Endothelial cell of umbilical vein (primary cell): Measurements from ENCODE around the gene STK32C. TPM values are rescaled to one million over a fixed set of nuclear protein-coding genes. Genes with fewer than 3 reads are reported as not detected.
"Not testable (repeated sequence)": the region's sequence is repeated elsewhere in the genome, so short reads cannot be mapped to it uniquely, and the experiment has no call there.

Source experiments
- BruUV-seq: library from RNA; stranded (reverse); fragments of 400-500 nt; replicated peaks from 2 replicates; lab custom pipeline; 2021; lab: Mats Ljungman, UMichigan
- CTCF ChIA-PET: fragments of 300-600, 350-600 bp; sonication (Branson Sonifier 250); formaldehyde crosslinking; loops from one replicate; lab custom pipeline; 2021; ENCODE audit warnings: antibody characterized with exemption, inconsistent platforms; lab: Charles Lee
- POLR2A ChIA-PET: fragments of 300-600, 350-600 bp; sonication (Branson Sonifier 250); formaldehyde crosslinking; loops from one replicate; lab custom pipeline; 2021; ENCODE audit warnings: antibody characterized with exemption, inconsistent platforms; lab: Charles Lee
- DNase-seq: peaks from one replicate; pipeline ENCODE4 v3.0.0-alpha.2; 2011; ENCODE audit warnings: low read depth, low spot score
- FAIRE-seq: peaks from 2 replicates; lab custom pipeline; 2011; peaks lifted over from hg19 to GRCh38; lab: Jason Lieb, UNC
- H2AFZ ChIP-seq: 2 replicates; pipeline ENCODE4 v1.6.0; 2012; ENCODE audit warnings: low read depth, low read length, control low read depth, inconsistent platforms
- H3K27ac ChIP-seq: 2 replicates; pipeline ENCODE4 v1.5.1; 2011; ENCODE audit warnings: low read depth, mild to moderate bottlenecking, control low read depth, low read length, moderate library complexity; ENCODE audit not compliant: insufficient read depth
- H3K27me3 ChIP-seq, 2 experiments: 2 replicates each; pipeline versions ENCODE4 v1.6.0 to v1.6.1; 2011; ENCODE audit warnings: low read length in 2 of 2, mixed read lengths in 1 of 2; ENCODE audit not compliant: control insufficient read depth in 2 of 2, insufficient read depth in 2 of 2
- H3K36me3 ChIP-seq, 2 experiments: 2 replicates in 1 of 2; 3 replicates in 1 of 2; pipeline ENCODE4 v1.5.1; 2011; ENCODE audit warnings: low read length in 2 of 2, mild to moderate bottlenecking in 1 of 2, moderate library complexity in 1 of 2; ENCODE audit not compliant: control insufficient read depth in 2 of 2, insufficient read depth in 2 of 2; ENCODE audit errors: extremely low read depth in 1 of 2
- H3K4me1 ChIP-seq: 3 replicates; pipeline ENCODE4 v1.5.1; 2011; ENCODE audit warnings: mild to moderate bottlenecking, low read length; ENCODE audit not compliant: control insufficient read depth, insufficient read depth; ENCODE audit errors: extremely low read depth
- H3K4me2 ChIP-seq: 2 replicates; pipeline ENCODE4 v1.6.1; 2011; ENCODE audit warnings: low read length, control low read depth, mixed read lengths; ENCODE audit not compliant: insufficient read depth
- H3K4me3 ChIP-seq, 3 experiments: fragments of 200-600 bp in 1 of 3; sonication (generic), shearing (Covaris generic) in 1 of 3; replicated peaks in 1 of 3; 2 replicates each; pipeline ENCODE4 v1.5.1; 2011 to 2016; ENCODE audit warnings: control low read depth in 3 of 3, low read length in 3 of 3, mild to moderate bottlenecking in 2 of 3, inconsistent platforms in 1 of 3, low read depth in 1 of 3, moderate library complexity in 1 of 3; ENCODE audit not compliant: insufficient read depth in 1 of 3
- H3K79me2 ChIP-seq: 2 replicates; pipeline ENCODE4 v1.6.0; 2012; ENCODE audit warnings: low read length, inconsistent platforms; ENCODE audit not compliant: control insufficient read depth, insufficient read depth
- H3K9ac ChIP-seq: replicated peaks from 2 replicates; pipeline ENCODE3; 2011; ENCODE audit warnings: low read length, control low read depth; ENCODE audit not compliant: insufficient read depth; ENCODE audit errors: extremely low read depth
- H3K9me1 ChIP-seq: replicated peaks from 3 replicates; pipeline ENCODE4 v1.6.0; 2011; ENCODE audit warnings: mild to moderate bottlenecking, low read length; ENCODE audit not compliant: control insufficient read depth, insufficient read depth; ENCODE audit errors: extremely low read depth
- H3K9me3 ChIP-seq: replicated peaks from 2 replicates; pipeline ENCODE4 v1.5.1; 2012; ENCODE audit warnings: low read length, inconsistent platforms; ENCODE audit not compliant: control insufficient read depth, insufficient read depth
- H4K20me1 ChIP-seq: replicated peaks from 2 replicates; pipeline ENCODE3; 2011; ENCODE audit warnings: mild to moderate bottlenecking, low read length; ENCODE audit not compliant: control insufficient read depth, insufficient read depth; ENCODE audit errors: extremely low read depth
- JUN ChIP-seq: IDR thresholded peaks from 2 replicates; pipeline ENCODE4 v1.6.1; 2011; ENCODE audit warnings: borderline replicate concordance, low read depth; ENCODE audit not compliant: insufficient read length, insufficient read depth
- dilution Hi-C: fragments of 300-500 bp; cut with MboI; formaldehyde crosslinking; loops from one replicate; pipeline ENCODE4 v1.15.0; 2019; ENCODE audit warnings: low sequenced_read_pairs; ENCODE audit not compliant: extremely low pct_ligation_motif_present
- intact Hi-C: fragments of 100-400 bp; cut with micrococcal nuclease; formaldehyde crosslinking; loops from one replicate; pipeline ENCODE4 v1.10.0; 2022
- polyA plus RNA-seq, 4 experiments: library from polyadenylated mRNA; depleted of rRNA in 3 of 4; stranded (reverse) in 3 of 4; unstranded in 1 of 4; fragments of >200 nt; gene quantifications; 2 replicates each; pipeline versions ENCODE4 v1.2.1 to v1.2.3, GENCODE V29; 2011 to 2012; ENCODE audit warnings: missing spikeins in 1 of 4
- total RNA-seq: library from RNA; stranded (reverse); gene quantifications from 2 replicates; pipeline ENCODE4 v1.2.3, GENCODE V29; 2021
- TF ChIP-seq, protein P1 (sequence below), 2 donors: IDR thresholded peaks; 1 replicate in 1 of 2; 2 replicates in 1 of 2; pipeline ENCODE4 v1.5.1; 2011; ENCODE audit warnings: low read length in 2 of 2, mild to moderate bottlenecking in 2 of 2, moderate library complexity in 2 of 2, control low read depth in 1 of 2, inconsistent platforms in 1 of 2, low read depth in 1 of 2; ENCODE audit not compliant: insufficient read depth in 1 of 2; ENCODE audit errors: extremely low read depth in 1 of 2

Gene STK32C
- total and polyA plus RNA-seq, 2 donors (not counting 3 experiments of a cell fraction or from before 2014, with no cell fraction given) = 5.4 to 14.1 TPM

GRCh38 chr10:132316133-132316532, 8.4 kb upstream of the STK32C start:
- Histone ChIP-seq H3K4me2 (no peak overlapping the region), H3K9me1 (no peaks in the 10 kb centered on the region), H3K36me3 (no peaks in the 10 kb centered on the region), H2AFZ (no peak overlapping the region), H4K20me1 (no peaks in the 10 kb centered on the region), H3K79me2 (no peaks in the 10 kb centered on the region), H3K27ac (no peak overlapping the region), H3K4me3 (no peak overlapping the region), H3K4me1 (peaks cover 5% of the 10 kb centered on the region), H3K9me3 (no peaks in the 10 kb centered on the region), H3K27me3 (peaks cover 0 to 5% of the 10 kb centered on the region in 2 experiments), H3K9ac (no peak overlapping the region)
- BruUV-seq = no TSS peak
- no peak for DNase-seq
- TF ChIP-seq, protein P1, sequence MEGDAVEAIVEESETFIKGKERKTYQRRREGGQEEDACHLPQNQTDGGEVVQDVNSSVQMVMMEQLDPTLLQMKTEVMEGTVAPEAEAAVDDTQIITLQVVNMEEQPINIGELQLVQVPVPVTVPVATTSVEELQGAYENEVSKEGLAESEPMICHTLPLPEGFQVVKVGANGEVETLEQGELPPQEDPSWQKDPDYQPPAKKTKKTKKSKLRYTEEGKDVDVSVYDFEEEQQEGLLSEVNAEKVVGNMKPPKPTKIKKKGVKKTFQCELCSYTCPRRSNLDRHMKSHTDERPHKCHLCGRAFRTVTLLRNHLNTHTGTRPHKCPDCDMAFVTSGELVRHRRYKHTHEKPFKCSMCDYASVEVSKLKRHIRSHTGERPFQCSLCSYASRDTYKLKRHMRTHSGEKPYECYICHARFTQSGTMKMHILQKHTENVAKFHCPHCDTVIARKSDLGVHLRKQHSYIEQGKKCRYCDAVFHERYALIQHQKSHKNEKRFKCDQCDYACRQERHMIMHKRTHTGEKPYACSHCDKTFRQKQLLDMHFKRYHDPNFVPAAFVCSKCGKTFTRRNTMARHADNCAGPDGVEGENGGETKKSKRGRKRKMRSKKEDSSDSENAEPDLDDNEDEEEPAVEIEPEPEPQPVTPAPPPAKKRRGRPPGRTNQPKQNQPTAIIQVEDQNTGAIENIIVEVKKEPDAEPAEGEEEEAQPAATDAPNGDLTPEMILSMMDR (IDR thresholded peaks at IDR 0.05; ENCODE audit: extremely low read depth in 1 of 2, insufficient read depth in 1 of 2, low read depth in 1 of 2, low read length in 2 of 2) = no peak
- no peak for TF ChIP-seq JUN
- FAIRE-seq = no peak
- CTCF ChIA-PET = no interaction called here
- POLR2A ChIA-PET = no interaction called here
- dilution Hi-C loops = no loop called here
- intact Hi-C loops = no loop called here

GRCh38 chr10:132314881-132315280, 7.1 kb upstream of the STK32C start:
- H4K20me1 ChIP-seq, FAIRE-seq, dilution Hi-C loops: not testable (repeated sequence)

More at GRCh38 chr10:132314881-132315280, 7.1 kb upstream of the STK32C start:
- H3K9ac ChIP-seq, H3K9me1 ChIP-seq, H3K36me3 ChIP-seq, H3K79me2 ChIP-seq, H3K9me3 ChIP-seq, H3K27me3 ChIP-seq, H2AFZ ChIP-seq, DNase-seq, H3K4me3 ChIP-seq, H3K4me1 ChIP-seq, H3K4me2 ChIP-seq, intact Hi-C loops, POLR2A ChIA-PET, CTCF ChIA-PET, H3K27ac ChIP-seq, BruUV-seq: not testable (repeated sequence)
